ENCODE measurements around the gene SZT2. TPM values are rescaled to one million over a fixed set of nuclear protein-coding genes. Genes with fewer than 3 reads are reported as not detected.
"Not testable (repeated sequence)": the region's sequence is repeated elsewhere in the genome, so short reads cannot be mapped to it uniquely, and the experiment has no call there.

Gene SZT2
- total RNA-seq, 1 donor from 2014 or later: 26.8 TPM

- ATAC-seq (ENCODE audit: poor library complexity): no peak
- DNase-seq: no peak
- intact Hi-C loops (cut with DNase I): no loop called here
These were observed 75.2 kb downstream of the SZT2 start for GRCh38 chr1:43464681-43465504.

GRCh38 chr1:43465505-43466067 lies 75.9 kb downstream of the SZT2 start:
- intact Hi-C loops (cut with DNase I): no loop called here
- no peak for DNase-seq
- ATAC-seq (ENCODE audit: poor library complexity): no peak

GRCh38 chr1:43466403-43466802 lies 76.7 kb downstream of the SZT2 start:
- intact Hi-C loops (cut with DNase I): no loop called here
- no peak for DNase-seq
- ATAC-seq (ENCODE audit: poor library complexity): no peak

GRCh38 chr1:43468414-43468813 lies 78.7 kb downstream of the SZT2 start:
- intact Hi-C loops (cut with DNase I): no loop called here
- ATAC-seq (ENCODE audit: poor library complexity): no peak
- DNase-seq: no peak

- ATAC-seq (ENCODE audit: poor library complexity): no peak
- intact Hi-C loops (cut with DNase I): no loop called here
- DNase-seq: no peak
These were observed 80.2 kb downstream of the SZT2 start for GRCh38 chr1:43469932-43470331.

GRCh38 chr1:43472087-43472462 lies 82.4 kb downstream of the SZT2 start:
- ATAC-seq (ENCODE audit: poor library complexity): no peak
- intact Hi-C loops (cut with DNase I): no loop called here
- no peak for DNase-seq

GRCh38 chr1:43472463-43473151 lies 82.9 kb downstream of the SZT2 start:
- DNase-seq; intact Hi-C loops (cut with DNase I): not testable (repeated sequence)
- peak; percentile 22 for ATAC-seq (ENCODE audit: poor library complexity)

GRCh38 chr1:43473463-43473862 lies 83.8 kb downstream of the SZT2 start:
- DNase-seq (no peak), ATAC-seq (ENCODE audit: poor library complexity) (no peak)
- intact Hi-C loops (cut with DNase I): no loop called here

- ATAC-seq (ENCODE audit: poor library complexity); intact Hi-C loops (cut with DNase I); DNase-seq: not testable (repeated sequence)
These were observed 86.1 kb downstream of the SZT2 start for GRCh38 chr1:43475611-43476401.

- no peak for DNase-seq
- ATAC-seq (ENCODE audit: poor library complexity): no peak
- intact Hi-C loops (cut with DNase I): no loop called here
These were observed 88.0 kb downstream of the SZT2 start for GRCh38 chr1:43477716-43478115.

GRCh38 chr1:43479414-43479813 lies 89.7 kb downstream of the SZT2 start:
- DNase-seq: no peak
- ATAC-seq (ENCODE audit: poor library complexity): no peak
- intact Hi-C loops (cut with DNase I): no loop called here

- no peak for ATAC-seq (ENCODE audit: poor library complexity)
- no peak for DNase-seq
- intact Hi-C loops (cut with DNase I): no loop called here
These were observed 91.8 kb downstream of the SZT2 start for GRCh38 chr1:43481491-43481890.

- DNase-seq (no peak), ATAC-seq (ENCODE audit: poor library complexity) (no peak)
- intact Hi-C loops (cut with DNase I): no loop called here
These were observed 92.5 kb downstream of the SZT2 start for GRCh38 chr1:43482215-43482614.

GRCh38 chr1:43484367-43484766 lies 94.7 kb downstream of the SZT2 start:
- DNase-seq: no peak
- ATAC-seq (ENCODE audit: poor library complexity): no peak
- intact Hi-C loops (cut with DNase I): no loop called here

- DNase-seq (no peak), ATAC-seq (ENCODE audit: poor library complexity) (no peak)
These were observed 98.5 kb downstream of the SZT2 start for GRCh38 chr1:43488165-43488564.

GRCh38 chr1:43491061-43491460 lies 101.4 kb downstream of the SZT2 start:
- intact Hi-C loops (cut with DNase I): no loop called here

More at GRCh38 chr1:43488165-43488564, 98.5 kb downstream of the SZT2 start:
- intact Hi-C loops (cut with DNase I): no loop called here

GRCh38 chr1:43492826-43493225 lies 103.1 kb downstream of the SZT2 start:
- ATAC-seq (ENCODE audit: poor library complexity) (no peak), DNase-seq (no peak)
- intact Hi-C loops (cut with DNase I): no loop called here

More at GRCh38 chr1:43491061-43491460, 101.4 kb downstream of the SZT2 start:
- no peak for DNase-seq
- ATAC-seq (ENCODE audit: poor library complexity): no peak

- DNase-seq: no peak
- intact Hi-C loops (cut with DNase I): no loop called here
- no peak for ATAC-seq (ENCODE audit: poor library complexity)
These were observed 104.2 kb downstream of the SZT2 start for GRCh38 chr1:43493661-43494450.
